HepG2 (cell line): ENCODE results near the gene ADGRD1. TPM values are rescaled to one million over a fixed set of nuclear protein-coding genes. Genes with fewer than 3 reads are reported as not detected.

Experiments
- ATAC-seq: fragments of 200-7000 bp; cut with Tn5 transposase; 3 replicates; pipeline ENCODE4 v1.9.1; 2020; ENCODE audit warnings: mild to moderate bottlenecking, moderate library complexity
- Bru-seq: library from RNA; stranded (reverse); fragments of 400-500 nt; gene quantifications from one replicate; lab custom pipeline; 2021; lab: Mats Ljungman, UMichigan
- BruChase-seq, 2 experiments: library from RNA; stranded (reverse); fragments of 400-500 nt; gene quantifications; one replicate each; lab custom pipeline; 2021; lab: Mats Ljungman, UMichigan
- BruUV-seq: library from RNA; stranded (reverse); fragments of 400-500 nt; replicated peaks from 2 replicates; lab custom pipeline; 2021; lab: Mats Ljungman, UMichigan
- CTCF ChIA-PET: fragments of 300-600 bp; formaldehyde crosslinking; extraction: SDS; loops from one replicate; lab custom pipeline; 2021; ENCODE audit warnings: low total read pairs, inconsistent platforms, low intra/inter-chr PET ratio; lab: Yijun Ruan, JAX
- POLR2A ChIA-PET: fragments of 350-600 bp; sonication (Branson Sonifier 250); formaldehyde crosslinking; loops from one replicate; lab custom pipeline; 2020; ENCODE audit warnings: antibody characterized with exemption, inconsistent platforms; lab: Yijun Ruan, JAX
- DNase-seq: peaks from one replicate; pipeline ENCODE4 v3.0.0-alpha.2; 2015; ENCODE audit warnings: low spot score
- FAIRE-seq: peaks from 3 replicates; lab custom pipeline; 2011; peaks lifted over from hg19 to GRCh38; lab: Jason Lieb, UNC
- H2AFZ ChIP-seq: one replicate; pipeline ENCODE4 v1.6.1; 2011; ENCODE audit warnings: low read length, inconsistent platforms
- H3K27ac ChIP-seq: fragments of 300-600 bp; 3 replicates; pipeline ENCODE4 v1.8.0; 2011; ENCODE audit warnings: mixed run types, mild to moderate bottlenecking, mixed read lengths, low read length, inconsistent platforms; ENCODE audit not compliant: insufficient read depth; ENCODE audit errors: extremely low read length
- H3K27me3 ChIP-seq, 2 experiments: fragments of 200-600 bp in 1 of 2; 2 replicates in 1 of 2; 3 replicates in 1 of 2; pipeline versions ENCODE4 v1.6.0 to v1.8.0; 2011; ENCODE audit warnings: low read length in 2 of 2, mild to moderate bottlenecking in 2 of 2, moderate library complexity in 2 of 2, inconsistent platforms in 1 of 2; ENCODE audit not compliant: insufficient read depth in 2 of 2, control insufficient read depth in 1 of 2
- H3K36me3 ChIP-seq, 2 experiments: fragments of 200-600 bp in 1 of 2; replicated peaks in 1 of 2; 2 replicates in 1 of 2; 3 replicates in 1 of 2; pipeline versions ENCODE4 v1.5.1 to v1.8.0; 2011; ENCODE audit warnings: low read length in 2 of 2, inconsistent platforms in 1 of 2; ENCODE audit not compliant: insufficient read depth in 2 of 2, control insufficient read depth in 1 of 2
- H3K4me1 ChIP-seq: 2 replicates; pipeline ENCODE4 v1.5.1; 2012; ENCODE audit warnings: low read length, inconsistent platforms; ENCODE audit not compliant: insufficient read depth
- H3K4me2 ChIP-seq: 2 replicates; pipeline ENCODE4 v1.6.0; 2011; ENCODE audit warnings: low read depth, low read length, inconsistent platforms
- H3K4me3 ChIP-seq, 3 experiments: fragments of 200-600 bp in 1 of 3; sonication (generic), shearing (Covaris generic) in 1 of 3; replicated peaks in 1 of 3; 2 replicates each; pipeline ENCODE4 v1.5.1; 2011 to 2016; ENCODE audit warnings: low read length in 3 of 3, inconsistent platforms in 2 of 3, low read depth in 2 of 3, mild to moderate bottlenecking in 2 of 3, control low read depth in 1 of 3, mixed read lengths in 1 of 3; ENCODE audit not compliant: insufficient read depth in 1 of 3
- H3K79me2 ChIP-seq: one replicate; pipeline ENCODE4 v1.6.1; 2011; ENCODE audit warnings: low read length, inconsistent platforms; ENCODE audit not compliant: insufficient read depth
- H3K9ac ChIP-seq: 2 replicates; pipeline ENCODE4 v1.6.0; 2011; ENCODE audit warnings: mild to moderate bottlenecking, low read depth, low read length, inconsistent platforms; ENCODE audit not compliant: insufficient read depth
- H3K9me3 ChIP-seq: 2 replicates; pipeline ENCODE4 v1.5.1; 2012; ENCODE audit warnings: mild to moderate bottlenecking, low read length
- H4K20me1 ChIP-seq: 2 replicates; pipeline ENCODE4 v1.6.0; 2011; ENCODE audit warnings: inconsistent platforms, mild to moderate bottlenecking, low read length, moderate library complexity; ENCODE audit not compliant: insufficient read depth
- EED ChIP-seq: sonication (generic); formaldehyde crosslinking; IDR thresholded peaks from 2 replicates; pipeline ENCODE4 v1.5.0; 2020; ENCODE audit warnings: mild to moderate bottlenecking, missing genetic modification reagents
- GZF1 ChIP-seq: sonication (generic); formaldehyde crosslinking; IDR thresholded peaks from 2 replicates; pipeline ENCODE4 v1.5.1; 2020; ENCODE audit warnings: mild to moderate bottlenecking, missing genetic modification reagents
- HNRNPH1 ChIP-seq: fragments of 200-400 bp; formaldehyde crosslinking; optimal IDR thresholded peaks from 2 replicates; pipeline ENCODE3; 2017; ENCODE audit warnings: mild to moderate bottlenecking, low read depth, low read length
- HOMEZ ChIP-seq: IDR thresholded peaks from 2 replicates; pipeline ENCODE4 v1.6.1; 2016; ENCODE audit warnings: low read depth
- IRF9 ChIP-seq: sonication (generic); formaldehyde crosslinking; IDR thresholded peaks from 2 replicates; pipeline ENCODE4 v1.8.0; 2022; ENCODE audit warnings: missing genetic modification reagents, mild to moderate bottlenecking, borderline replicate concordance
- MED1 ChIP-seq: sonication (generic); formaldehyde crosslinking; IDR thresholded peaks from 2 replicates; pipeline ENCODE4 v1.4.0; 2020; ENCODE audit warnings: missing genetic modification reagents
- RARA ChIP-seq: IDR thresholded peaks from 2 replicates; pipeline ENCODE4 v1.6.1; 2016; ENCODE audit warnings: missing genetic modification reagents, missing compliant biosample characterization
- SOX6 ChIP-seq, 2 experiments: fragments of 450-650 bp in 1 of 2; sonication (generic) in 1 of 2; formaldehyde crosslinking in 1 of 2; IDR thresholded peaks; 2 replicates each; pipeline versions ENCODE4 v1.4.0 to v1.6.1; 2017 to 2020; ENCODE audit warnings: antibody characterized with exemption in 1 of 2, mild to moderate bottlenecking in 1 of 2, missing genetic modification reagents in 1 of 2
- TSC22D2 ChIP-seq: sonication (generic); formaldehyde crosslinking; IDR thresholded peaks from 2 replicates; pipeline ENCODE4 v1.5.1; 2020; ENCODE audit warnings: missing genetic modification reagents, mild to moderate bottlenecking, borderline replicate concordance
- ZKSCAN5 ChIP-seq: sonication (generic); formaldehyde crosslinking; IDR thresholded peaks from 2 replicates; pipeline ENCODE4 v1.5.1; 2020; ENCODE audit warnings: mild to moderate bottlenecking, missing genetic modification reagents
- ZNF205 ChIP-seq: IDR thresholded peaks from 2 replicates; pipeline ENCODE4 v1.6.1; 2018; ENCODE audit warnings: missing biosample characterization, missing genetic modification reagents
- ZNF460 ChIP-seq: sonication (generic); formaldehyde crosslinking; IDR thresholded peaks from 2 replicates; pipeline ENCODE4 v1.5.1; 2020; ENCODE audit warnings: missing genetic modification reagents, mild to moderate bottlenecking, borderline replicate concordance
- ZNF777 ChIP-seq: sonication (generic); formaldehyde crosslinking; IDR thresholded peaks from 2 replicates; pipeline ENCODE4 v1.4.0; 2020; ENCODE audit warnings: missing genetic modification reagents
- WGBS: methylation state at CpG from one replicate; pipeline ENCODE4 v1.1.6; 2017; ENCODE audit warnings: low lambda C conversion rate; 5-methylcytosine and 5-hydroxymethylcytosine counted together
- in situ Hi-C: cut with HindIII; loops from 2 replicates; pipeline ENCODE4 v1.10.0; 2017; ENCODE audit warnings: low pct_unique_long_range_greater_than_20kb; ENCODE audit not compliant: extremely low pct_ligation_motif_present
- intact Hi-C: fragments of 100-400 bp; cut with micrococcal nuclease; formaldehyde crosslinking; loops from one replicate; pipeline ENCODE4 v1.10.0; 2022; ENCODE audit not compliant: unreplicated experiment
- long read RNA-seq, 2 experiments: library from RNA in 1 of 2; library from polyadenylated mRNA in 1 of 2; stranded (forward) in 1 of 2; unstranded in 1 of 2; transcript quantifications; one replicate each; pipeline ENCODE4 v2.0.0, GENCODE V29; 2019 to 2022
- polyA minus RNA-seq, 3 experiments: library from RNA; depleted of rRNA, polyadenylated mRNA; stranded (reverse); fragments of >200 nt; gene quantifications; 2 replicates each; pipeline ENCODE4 v1.2.3, GENCODE V29; 2011; ENCODE audit warnings: low replicate concordance in 1 of 3
- polyA plus RNA-seq, 8 experiments: library from polyadenylated mRNA; depleted of rRNA in 3 of 8; stranded (reverse) in 7 of 8; unstranded in 1 of 8; fragments of >200 nt; fragmentation: Illumina TruSeq in 4 of 8; extraction: Trizol in 4 of 8; gene quantifications; 2 replicates each; pipeline versions ENCODE4 v1.2.1 to v1.2.3, GENCODE V29; 2011 to 2016; ENCODE audit warnings: low read depth in 4 of 8, missing spikeins in 1 of 8, mixed read lengths in 1 of 8; ENCODE audit not compliant: insufficient read depth in 1 of 8
- total RNA-seq, 5 experiments: library from RNA; depleted of rRNA; stranded (reverse); fragments of >200 nt; fragmentation: Illumina TruSeq; extraction: Trizol; gene quantifications; 2 replicates each; pipeline ENCODE4 v1.2.3, GENCODE V29; 2016; ENCODE audit warnings: low read depth in 1 of 5

ADGRD1 gene
- total RNA-seq (2016; rRNA removed; fragmentation: Illumina TruSeq; extraction: Trizol) (0.34 and 0.46 TPM in 2 replicates), polyA plus RNA-seq (2011; rRNA removed) (12.4 and 25.0 TPM in 2 replicates), polyA minus RNA-seq (2011; rRNA and poly(A)+ RNA removed; ENCODE audit: low replicate concordance) (2.3 and 27.8 TPM in 2 replicates), Bru-seq, nascent RNA (percentile 28 among the genes with signal in this experiment), BruChase-seq, experiment 1, labeled RNA remaining after a 6-hour chase (percentile 24 among the genes with signal in this experiment), BruChase-seq, experiment 2, labeled RNA remaining after a 2-hour chase (percentile 25 among the genes with signal in this experiment)
- 0.26 and 0.30 TPM in 2 replicates for total RNA-seq (2016; cell fraction: cytosol; rRNA removed; fragmentation: Illumina TruSeq; extraction: Trizol; ENCODE audit: low read depth)
- total RNA-seq (2016; cell fraction: insoluble cytoplasmic fraction; rRNA removed; fragmentation: Illumina TruSeq; extraction: Trizol), result 0.27 and 0.35 TPM in 2 replicates
- total RNA-seq (2016; cell fraction: membrane; rRNA removed; fragmentation: Illumina TruSeq; extraction: Trizol), result 0.28 and 0.38 TPM in 2 replicates
- 0.47 and 0.62 TPM in 2 replicates for total RNA-seq (2016; cell fraction: nucleus; rRNA removed; fragmentation: Illumina TruSeq; extraction: Trizol)
- polyA plus RNA-seq (2011; cell fraction: cytosol; rRNA removed), result 6.9 and 10.2 TPM in 2 replicates
- polyA plus RNA-seq (2011; cell fraction: nucleus; rRNA removed), result 71.2 and 100 TPM in 2 replicates
- polyA plus RNA-seq (2012), result 32.9 and 44.4 TPM in 2 replicates
- 0.14 TPM in 1 of 2 replicates, not detected in the other for polyA plus RNA-seq (2016; cell fraction: cytosol; fragmentation: Illumina TruSeq; extraction: Trizol; ENCODE audit: low read depth)
- polyA plus RNA-seq (2016; cell fraction: insoluble cytoplasmic fraction; fragmentation: Illumina TruSeq; extraction: Trizol; ENCODE audit: low read depth), result 0.26 and 0.38 TPM in 2 replicates
- polyA plus RNA-seq (2016; cell fraction: membrane; fragmentation: Illumina TruSeq; extraction: Trizol; ENCODE audit: low read depth), result 0.05 TPM in 1 of 2 replicates, not detected in the other
- polyA plus RNA-seq (2016; cell fraction: nucleus; fragmentation: Illumina TruSeq; extraction: Trizol; ENCODE audit: insufficient read depth, low read depth), result 0.79 and 1.0 TPM in 2 replicates
- 3.3 and 10.6 TPM in 2 replicates for polyA minus RNA-seq (2011; cell fraction: cytosol; rRNA and poly(A)+ RNA removed)
- 26.3 and 39.8 TPM in 2 replicates for polyA minus RNA-seq (2011; cell fraction: nucleus; rRNA and poly(A)+ RNA removed)
- long read RNA-seq, experiment 1, partial matches to known transcripts, result 0 of 1 reads
- long read RNA-seq, experiment 1, other reads (novel, unspliced or antisense), result 1 of 1 reads
- long read RNA-seq, experiment 2, partial matches to known transcripts, result 1 of 2 reads
- long read RNA-seq, experiment 2, other reads (novel, unspliced or antisense), result 1 of 2 reads

GRCh38 chr12:130953771-130954543, at the start of gene ADGRD1:
ADGRD1 (plus strand) TSS chr12:130953907; CDS start chr12:130954466, 559 bp downstream.
- no peaks in the 10 kb centered on the region for H3K9me3 ChIP-seq
- WGBS, result 1% methylated on average over 23 of the region's 24 CpGs
- BruUV-seq, result no TSS peak
- in situ Hi-C loops (no loop called here), intact Hi-C loops (no loop called here)
- no peaks in the 10 kb centered on the region for H3K79me2 ChIP-seq
- CTCF ChIA-PET, result no interaction called here
- peak within 1 kb of the TSS; percentile 17 for H3K27ac ChIP-seq
- POLR2A ChIA-PET, result interaction anchor here (1.0 to 2.9 kb wide), 5 partner anchors 18 to 54 kb away, joined by 3 to 13 read pairs (median 7); no protein-coding TSS in a partner anchor
- no peaks in the 10 kb centered on the region for H4K20me1 ChIP-seq
- no peak within 1 kb of the TSS for H2AFZ ChIP-seq
- H3K4me2 ChIP-seq, result peak within 1 kb of the TSS; percentile 73
- ATAC-seq (peak; percentile 62), DNase-seq (no peak), FAIRE-seq (no peak)
- H3K4me3 ChIP-seq, result peak within 1 kb of the TSS; percentile 47 to 67 (median 52); a peak in 5 of 6 replicates
- no peaks in the 10 kb centered on the region; a peak in 1 of 5 replicates for H3K36me3 ChIP-seq
- H3K27me3 ChIP-seq, result peaks cover 0 to 3% of the 10 kb centered on the region in 2 experiments; a peak in 2 of 5 replicates
- peak within 1 kb of the TSS; percentile 51 for H3K9ac ChIP-seq
- peaks cover 42% of the 10 kb centered on the region for H3K4me1 ChIP-seq
- no peak for TF ChIP-seq ZNF205
- no peak for TF ChIP-seq ZNF460 (CRISPR knock-in tag)
- 0 out of 2 replicates have a peak, but pooled peaks have one; percentile 26 for TF ChIP-seq RARA
- no peak for TF ChIP-seq GZF1 (CRISPR knock-in tag)
- TF ChIP-seq MED1 (CRISPR knock-in tag), result no peak
- no peak for TF ChIP-seq ZKSCAN5
- TF ChIP-seq HOMEZ, result no peak
- no peak for TF ChIP-seq SOX6 (IDR thresholded peaks at IDR 0.05)
- TF ChIP-seq SOX6 (CRISPR knock-in tag; IDR thresholded peaks at IDR 0.05), result 0 out of 2 replicates have a peak, but pooled peaks have one; percentile 15
- TF ChIP-seq EED (CRISPR knock-in tag), result no peak
- no peak for TF ChIP-seq ZNF777 (CRISPR knock-in tag)
- TF ChIP-seq TSC22D2 (CRISPR knock-in tag), result no peak
- no peak for TF ChIP-seq HNRNPH1
- TF ChIP-seq IRF9 (CRISPR knock-in tag), result no peak
